Measurements from ENCODE around the gene AP1M2.

The AP1M2 gene

DNA sequence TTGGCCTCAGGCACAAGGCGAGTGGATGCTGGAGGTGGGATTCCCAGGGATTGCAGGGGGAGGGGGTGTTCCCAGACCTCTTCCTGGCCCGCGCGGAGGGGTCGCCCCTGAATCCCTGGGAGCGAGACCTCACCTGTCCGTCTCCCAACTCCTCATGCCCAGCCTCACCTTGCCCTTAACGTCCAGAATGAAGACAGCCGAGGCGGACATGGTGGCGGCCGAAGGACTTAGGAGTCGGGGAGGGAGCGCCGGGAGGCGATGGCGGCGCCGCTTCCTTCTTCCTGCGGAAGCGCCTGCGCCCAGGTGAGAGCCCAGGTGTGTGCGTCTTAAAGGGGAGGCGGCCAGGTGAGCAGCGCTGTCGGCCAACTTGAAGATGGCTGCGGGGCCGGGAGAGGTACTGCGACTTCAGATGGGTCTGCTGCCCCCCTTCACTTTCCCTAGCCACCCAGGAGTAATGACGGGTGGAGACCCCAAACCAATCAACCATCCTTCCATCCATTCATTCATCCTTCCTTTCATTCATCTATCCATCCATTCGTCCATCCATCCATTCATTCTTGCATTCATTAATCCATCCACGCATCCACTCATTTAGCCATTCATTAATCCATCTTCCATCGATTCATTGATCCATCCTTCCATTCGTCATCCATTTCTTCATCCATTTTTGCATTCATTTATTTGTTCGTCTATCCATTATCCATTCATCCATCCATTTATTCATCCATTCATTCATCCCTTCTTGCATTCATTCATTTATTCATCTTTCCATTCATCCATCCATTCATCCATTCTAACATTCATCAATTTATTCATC is at the start of gene AP1M2:
Gene AP1M2, minus strand, starts transcription at position 291 of the 817 bp plus-strand sequence. Its CDS starts 81 bp downstream, at position 210.
- no peak for DNase-seq

DNA sequence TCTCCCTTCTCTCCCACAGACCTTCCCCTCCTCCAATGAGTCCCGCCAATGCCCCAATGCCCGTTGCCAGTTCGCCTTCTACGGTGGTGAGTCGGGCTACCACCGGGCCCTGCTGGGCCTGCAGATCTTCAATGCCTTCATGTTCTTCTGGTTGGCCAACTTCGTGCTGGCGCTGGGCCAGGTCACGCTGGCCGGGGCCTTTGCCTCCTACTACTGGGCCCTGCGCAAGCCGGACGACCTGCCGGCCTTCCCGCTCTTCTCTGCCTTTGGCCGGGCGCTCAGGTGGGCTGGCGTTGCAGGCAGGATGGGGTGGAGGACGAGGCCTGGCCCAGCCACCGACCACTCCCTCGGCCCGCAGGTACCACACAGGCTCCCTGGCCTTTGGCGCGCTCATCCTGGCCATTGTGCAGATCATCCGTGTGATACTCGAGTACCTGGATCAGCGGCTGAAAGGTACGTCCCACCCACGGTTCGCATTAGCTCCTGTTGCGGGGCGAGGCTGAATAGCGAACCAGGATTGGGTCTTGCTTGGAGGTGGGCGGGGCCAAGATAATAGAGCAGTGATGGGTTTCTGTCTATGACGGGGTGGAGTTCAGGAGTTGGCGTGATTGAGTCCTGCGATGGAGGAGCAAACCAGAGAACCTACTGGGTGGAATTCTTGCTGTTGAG is 49.3 kb upstream of the AP1M2 start:
- no peak for DNase-seq

GRCh38 chr19:10634963-10635362 is 47.9 kb upstream of the AP1M2 start:
- DNase-seq: no peak

DNA sequence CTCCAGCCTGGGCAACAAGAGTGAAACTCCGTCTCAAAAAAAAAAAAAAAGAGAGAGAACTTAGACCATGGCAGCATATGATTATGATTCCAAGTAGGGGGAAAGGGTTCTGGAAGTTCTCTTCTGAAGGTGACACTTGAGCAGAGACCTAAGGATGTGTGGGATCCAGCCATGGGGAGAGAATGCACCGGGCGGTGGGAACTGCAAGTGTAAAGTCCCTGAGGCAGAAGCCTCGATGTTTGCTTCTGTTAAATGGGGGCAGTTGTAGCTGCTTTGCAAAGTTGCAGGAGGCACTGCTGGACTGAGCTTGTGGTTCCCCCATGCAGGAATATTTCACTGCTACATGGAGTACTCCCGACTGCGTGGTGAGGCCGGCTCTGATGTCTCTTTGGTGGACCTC is 47.3 kb upstream of the AP1M2 start:
- no peak for DNase-seq

DNA sequence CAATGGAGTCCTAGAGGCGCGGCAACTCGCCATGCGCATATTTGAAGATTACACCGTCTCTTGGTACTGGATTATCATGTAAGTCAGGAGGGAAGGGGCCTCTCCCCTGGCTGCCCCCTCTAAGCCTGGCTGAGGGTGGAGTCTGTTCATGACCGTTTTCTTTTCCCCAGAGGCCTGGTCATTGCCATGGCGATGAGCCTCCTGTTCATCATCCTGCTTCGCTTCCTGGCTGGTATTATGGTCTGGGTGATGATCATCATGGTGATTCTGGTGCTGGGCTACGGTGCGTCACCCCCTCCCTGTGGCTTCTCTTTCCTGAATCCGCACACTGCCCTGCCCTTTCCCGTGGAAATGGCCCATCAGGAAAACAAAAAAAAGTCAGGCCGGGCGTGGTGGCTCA is 44.8 kb upstream of the AP1M2 start:
- no peak for DNase-seq

GRCh38 chr19:10625762-10626138 is 38.6 kb upstream of the AP1M2 start:
- no peak for DNase-seq

DNA sequence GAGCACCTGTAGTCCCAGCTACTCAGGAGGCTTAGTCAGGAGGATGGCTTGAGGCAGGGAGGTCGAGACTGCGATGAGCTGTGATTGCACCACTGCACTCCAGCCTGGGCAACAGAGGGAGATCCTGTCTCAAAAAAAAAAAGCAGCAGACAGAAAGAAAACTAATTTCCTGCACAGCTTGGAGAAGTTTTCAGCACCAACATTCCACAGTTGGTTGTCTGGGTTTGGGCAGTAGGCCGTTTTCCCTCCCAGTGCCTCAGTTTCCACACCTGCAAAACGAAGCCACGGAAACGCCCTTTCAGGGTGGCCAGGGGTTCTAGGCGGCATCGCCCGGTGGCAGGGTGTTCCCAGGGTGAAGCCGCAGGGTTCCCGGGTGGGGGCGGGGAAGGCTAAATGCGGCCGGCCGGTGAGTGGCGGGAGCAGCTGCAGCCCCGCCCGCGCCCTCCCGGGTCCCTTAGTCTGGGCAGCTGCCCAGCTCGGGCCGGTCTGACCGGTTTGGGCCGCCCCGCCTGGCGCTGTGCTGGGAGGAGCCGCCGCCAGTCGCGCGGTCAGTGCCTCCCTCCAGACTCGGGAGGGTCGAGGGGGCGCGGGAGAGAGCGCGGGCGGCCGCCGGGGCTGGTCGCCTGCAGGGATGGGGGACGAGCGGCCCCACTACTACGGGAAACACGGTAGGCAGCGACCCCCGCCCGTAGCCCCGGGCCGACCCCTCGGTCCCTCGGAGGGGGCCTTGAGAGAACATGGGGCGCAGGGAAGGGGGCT is 38.1 kb upstream of the AP1M2 start, which contains the start of gene SLC44A2:
Gene SLC44A2, plus strand, starts transcription at position 551 of the 759 bp plus-strand sequence. Its CDS starts 81 bp downstream, at position 632.
- no peak for DNase-seq

DNA sequence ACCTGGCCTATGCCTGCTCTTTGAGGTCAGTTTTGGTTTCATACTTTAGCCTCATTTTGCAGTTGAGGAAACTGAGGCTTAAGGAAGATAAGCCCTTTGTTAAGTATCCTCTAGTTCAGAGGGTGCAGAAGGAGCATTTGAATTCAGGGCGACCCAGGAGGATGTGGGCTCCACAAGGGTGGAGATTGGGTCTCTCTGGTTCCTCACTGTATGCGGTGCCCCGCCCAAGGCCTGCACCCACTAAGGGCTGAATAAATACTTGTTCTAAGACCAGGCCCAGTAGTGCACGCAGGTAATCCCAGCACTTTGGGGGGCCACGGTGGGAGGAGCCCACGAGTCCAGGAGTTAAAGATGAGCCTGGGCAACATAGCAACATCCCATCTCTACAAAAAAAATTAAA is 37.5 kb upstream of the AP1M2 start:
- no peak for DNase-seq

DNA sequence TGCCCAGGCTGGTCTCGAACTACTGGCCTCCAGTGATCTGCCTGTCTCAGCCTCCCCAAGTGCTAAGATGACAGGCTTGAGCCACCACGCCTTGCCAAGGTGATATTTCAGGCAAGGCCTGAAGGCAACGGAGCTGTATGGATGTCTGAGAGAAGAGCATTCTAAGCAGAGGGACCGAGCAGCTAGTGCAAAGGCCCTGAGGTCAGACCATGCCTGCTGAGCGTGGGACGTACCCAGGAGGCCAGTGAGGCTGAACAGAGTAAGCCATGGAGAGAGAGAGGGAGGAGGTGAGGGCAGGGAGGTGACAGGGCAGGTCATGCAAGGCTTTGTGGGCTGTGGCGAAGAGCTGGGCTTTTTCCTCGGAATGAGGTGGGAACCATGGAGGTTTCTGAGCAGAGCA is 34.9 kb upstream of the AP1M2 start:
- no peak for DNase-seq

DNA sequence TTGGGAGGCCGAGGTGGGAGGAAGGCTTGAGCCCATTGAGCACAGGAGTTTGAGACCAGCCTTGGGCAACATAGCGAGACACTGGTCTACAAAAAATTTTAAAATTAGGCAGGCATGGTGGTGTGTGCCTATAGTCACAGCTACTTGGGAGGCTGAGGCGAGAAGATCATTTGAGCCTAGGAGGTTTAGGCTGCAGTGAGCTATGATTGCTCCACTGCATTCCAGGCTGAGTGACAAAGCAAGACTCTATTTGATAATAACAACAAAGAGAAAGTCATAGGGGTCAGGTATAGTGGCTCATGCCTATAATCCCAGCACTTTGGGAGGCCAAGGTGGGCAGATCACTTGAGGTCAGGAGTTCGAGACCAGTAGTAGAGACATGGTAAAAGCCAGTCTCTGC is 33.7 kb upstream of the AP1M2 start:
- DNase-seq: no peak

DNA sequence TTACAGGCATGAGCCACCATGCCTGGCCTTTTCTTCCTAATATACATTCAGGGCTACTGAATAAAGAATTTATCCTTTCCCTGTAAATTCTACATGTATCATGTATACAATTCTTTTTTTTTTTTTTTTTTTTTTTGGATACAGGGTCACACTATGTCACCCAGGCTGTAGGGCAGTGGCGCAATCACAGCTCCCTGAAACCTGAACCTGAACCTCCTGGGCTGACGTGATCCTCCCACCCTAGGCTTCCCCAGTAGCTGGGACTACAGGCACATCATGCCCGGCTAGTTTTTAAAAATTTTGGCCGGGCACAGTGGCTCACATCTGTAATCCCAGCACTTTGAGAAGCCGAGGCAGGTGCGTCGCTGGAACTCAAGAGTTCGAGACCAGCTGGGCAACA is 31.7 kb upstream of the AP1M2 start:
- DNase-seq: no peak

DNA sequence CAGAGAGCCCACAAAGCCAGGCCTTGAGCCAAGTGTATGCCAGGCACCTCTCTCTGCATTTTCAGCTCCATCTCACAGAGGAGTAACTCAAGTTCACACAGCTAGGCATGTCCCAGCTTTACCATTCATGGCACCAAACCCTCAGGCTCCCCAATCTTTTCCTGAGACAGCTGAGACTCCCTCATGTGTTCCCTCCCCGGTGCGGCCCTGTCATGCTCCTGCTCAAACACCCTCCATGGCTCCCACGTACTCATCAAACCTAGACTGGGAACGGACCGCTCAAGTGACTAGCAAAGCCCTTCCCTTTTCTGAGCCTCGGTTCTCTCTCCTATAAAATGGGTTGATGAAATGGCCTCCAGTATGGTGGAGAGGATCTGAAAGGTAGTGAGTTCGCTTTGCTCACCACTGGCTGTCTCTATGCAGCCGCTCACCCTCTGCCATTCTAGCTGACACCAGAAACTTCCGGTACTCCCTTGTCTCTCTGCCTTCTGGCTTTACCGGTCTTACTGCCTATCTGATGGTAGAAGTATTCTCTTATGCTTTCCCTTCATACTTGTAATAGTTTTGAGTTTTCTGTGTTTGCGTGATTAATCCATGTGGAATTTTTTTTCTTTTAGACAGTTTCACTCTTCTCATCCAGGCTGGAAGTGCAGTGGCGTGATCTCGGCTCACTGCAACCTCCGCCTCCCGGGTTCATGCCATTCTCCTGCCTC is 30.5 kb upstream of the AP1M2 start:
- DNase-seq: no peak

GRCh38 chr19:10615429-10616023 is 28.4 kb upstream of the AP1M2 start:
- no peak for DNase-seq

DNA sequence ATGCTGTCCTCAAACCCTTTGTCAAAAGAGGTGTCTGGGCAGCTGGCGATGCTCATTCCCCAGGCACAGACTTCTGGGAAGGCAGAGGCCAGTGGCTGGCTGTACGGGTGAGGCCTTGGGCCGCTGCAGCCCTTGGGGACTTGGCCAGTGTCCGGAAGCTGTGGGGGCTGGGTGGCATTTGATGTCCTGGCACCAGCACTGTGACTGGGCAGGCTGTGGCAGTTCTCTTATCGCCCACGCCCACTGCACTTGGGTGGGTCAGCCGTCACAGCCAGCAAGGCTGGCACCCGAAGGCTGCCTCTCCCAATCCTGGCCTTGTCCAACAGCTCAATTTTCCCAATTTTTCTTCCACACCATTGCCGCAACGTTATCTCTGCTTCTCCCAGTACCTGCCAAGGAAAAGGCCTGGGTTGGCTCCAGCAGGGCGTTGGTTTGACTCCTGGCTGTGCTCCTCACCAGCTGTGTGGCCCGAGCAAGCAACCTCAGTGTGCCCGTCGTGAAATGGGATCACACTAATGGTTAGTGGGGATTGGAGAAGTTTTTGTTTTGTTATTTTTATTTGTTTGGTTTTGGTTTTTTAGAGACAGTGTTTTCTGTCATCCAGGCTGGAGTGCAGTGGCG is 25.5 kb upstream of the AP1M2 start:
- no peak for DNase-seq

GRCh38 chr19:10611907-10612306 is 24.8 kb upstream of the AP1M2 start:
- no peak for DNase-seq

GRCh38 chr19:10604460-10604980 is 17.4 kb upstream of the AP1M2 start:
- DNase-seq: no peak

DNA sequence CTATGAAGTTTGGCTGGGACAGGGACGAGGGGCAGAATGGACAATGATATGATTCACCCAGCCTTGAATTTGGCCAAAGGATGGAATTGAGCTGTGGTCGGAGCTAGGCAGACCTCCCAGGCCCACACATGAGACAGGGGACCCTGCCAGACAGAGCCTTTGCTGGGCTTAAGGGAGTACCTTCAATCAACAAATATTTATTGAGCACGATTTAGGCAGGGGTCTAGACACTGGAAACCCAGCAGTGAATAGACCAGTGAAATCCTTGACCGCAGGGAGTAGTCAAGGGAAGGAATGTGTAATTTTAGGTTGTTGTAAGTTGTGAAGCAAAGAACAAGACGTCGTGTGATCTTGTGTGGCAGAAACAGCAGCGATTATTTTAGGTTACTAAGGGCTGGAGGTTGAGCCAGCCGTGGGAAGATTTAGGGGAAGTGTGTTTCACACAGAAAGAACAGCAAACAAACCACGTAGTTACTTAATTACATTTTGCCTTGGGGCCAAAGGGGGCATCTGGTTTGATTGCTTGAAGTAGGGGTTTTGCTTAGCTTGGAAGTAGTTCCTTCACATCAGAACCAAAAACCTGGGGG is 16.9 kb upstream of the AP1M2 start:
- DNase-seq: no peak

DNA sequence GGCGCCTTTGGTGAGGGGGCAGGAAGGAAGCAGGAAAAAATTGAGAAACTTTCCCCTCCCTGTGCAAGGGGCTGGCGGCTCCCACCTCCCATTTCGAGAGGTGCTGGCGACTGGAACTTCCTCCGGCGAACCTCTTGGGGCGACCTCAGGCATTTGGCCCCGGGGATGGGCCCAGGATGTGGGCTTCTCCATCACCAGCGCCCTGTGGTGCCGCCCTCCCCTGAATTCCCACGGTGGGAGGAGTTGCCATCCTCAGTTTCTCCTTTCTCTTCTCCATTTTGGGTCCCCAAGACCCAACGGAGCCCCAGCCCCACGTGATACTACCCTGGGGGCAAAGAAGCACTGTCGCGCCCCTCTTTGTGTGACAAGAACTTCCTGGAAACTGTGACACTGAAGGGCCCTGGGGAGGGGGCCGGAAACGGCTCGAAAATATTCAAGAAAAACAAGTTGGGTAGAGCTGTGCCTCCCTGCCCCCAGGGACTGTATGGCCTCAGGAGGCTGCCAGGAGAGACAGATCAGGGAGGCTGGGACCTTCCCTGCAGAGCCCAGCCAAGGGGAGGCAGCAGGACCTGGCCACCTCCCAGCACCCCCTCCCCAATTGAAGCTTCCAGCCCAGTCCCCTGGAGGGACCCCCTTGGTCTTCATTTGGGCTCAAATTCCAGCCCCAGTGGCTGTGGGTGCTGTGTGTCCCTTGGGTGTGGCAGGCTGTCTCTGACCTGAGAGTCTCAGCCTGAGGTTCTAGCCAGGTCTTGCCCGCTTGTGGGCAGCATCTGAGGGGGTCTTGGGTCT is 16.2 kb upstream of the AP1M2 start:
- DNase-seq: peak; percentile 44 to 76 (median 64)

- DNase-seq: peak; percentile 81 to 87 (median 84)
Measured at GRCh38 chr19:10602330-10603083, 15.4 kb upstream of the AP1M2 start.

DNA sequence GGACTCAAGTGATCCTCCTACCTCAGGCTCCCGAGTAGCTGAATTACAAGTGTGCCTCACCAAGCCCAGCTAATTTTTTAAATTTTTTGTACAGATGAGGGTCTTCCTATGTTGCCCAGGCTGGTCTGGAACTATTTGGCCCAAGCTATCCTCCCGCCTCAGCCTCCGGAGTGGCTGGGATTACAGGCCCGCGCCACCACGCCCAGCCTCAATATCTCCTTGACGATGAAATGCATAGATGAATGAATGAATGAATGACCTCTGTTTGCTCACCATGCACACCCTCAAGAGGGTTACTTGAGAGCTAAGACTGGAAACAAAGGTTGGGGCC is 14.9 kb upstream of the AP1M2 start:
- no peak for DNase-seq
